GM23338 (cell line): ENCODE data around the gene LLGL2. TPM values are rescaled to one million over a fixed set of nuclear protein-coding genes. Genes with fewer than 3 reads are reported as not detected.

ENCODE experiments used
- ATAC-seq: fragments of 200-7000 bp; cut with Tn5 transposase; 3 replicates; pipeline ENCODE4 v1.9.1; 2020
- DNase-seq: peaks from one replicate; pipeline ENCODE4 v3.0.0-alpha.2; 2015; ENCODE audit warnings: low spot score
- H2AFZ ChIP-seq: fragments of 200-600 bp; sonication (generic); 2 replicates; pipeline ENCODE4 v1.8.0; 2016; ENCODE audit warnings: antibody characterized with exemption, mild to moderate bottlenecking, moderate library complexity
- H3F3A ChIP-seq: fragments of 200-600 bp; sonication (generic); replicated peaks from 2 replicates; pipeline ENCODE4 v1.8.0; 2017; ENCODE audit warnings: antibody characterized with exemption, mixed run types, low read depth
- H3K27ac ChIP-seq: fragments of 200-600 bp; sonication (generic); 2 replicates; pipeline ENCODE4 v1.6.1; 2016; ENCODE audit warnings: low read depth
- H3K27me3 ChIP-seq: fragments of 200-600 bp; sonication (generic); 2 replicates; pipeline ENCODE4 v1.8.0; 2016; ENCODE audit warnings: mild to moderate bottlenecking, mixed run types, moderate library complexity; ENCODE audit not compliant: insufficient read depth
- H3K36me3 ChIP-seq: fragments of 200-600 bp; sonication (generic); 2 replicates; pipeline ENCODE4 v1.8.0; 2016; ENCODE audit warnings: mild to moderate bottlenecking; ENCODE audit not compliant: insufficient read depth
- H3K4me1 ChIP-seq: fragments of 200-600 bp; sonication (generic); 2 replicates; pipeline ENCODE4 v1.8.0; 2016; ENCODE audit warnings: mild to moderate bottlenecking, moderate library complexity; ENCODE audit not compliant: insufficient read depth
- H3K4me2 ChIP-seq: fragments of 200-600 bp; sonication (generic); 2 replicates; pipeline ENCODE4 v1.7.1; 2017; ENCODE audit warnings: mixed run types
- H3K4me3 ChIP-seq: fragments of 200-600 bp; sonication (generic); 2 replicates; pipeline ENCODE4 v1.6.1; 2016; ENCODE audit warnings: mixed run types
- H3K79me2 ChIP-seq: fragments of 200-600 bp; sonication (generic); replicated peaks from 2 replicates; pipeline ENCODE4 v1.8.0; 2017; ENCODE audit warnings: mild to moderate bottlenecking; ENCODE audit not compliant: insufficient read depth
- H3K9me2 ChIP-seq: fragments of 200-600 bp; sonication (generic); 2 replicates; pipeline ENCODE4 v1.8.0; 2017; ENCODE audit not compliant: insufficient read depth
- H4K20me1 ChIP-seq: fragments of 200-600 bp; sonication (generic); replicated peaks from 2 replicates; pipeline ENCODE4 v1.8.0; 2017; ENCODE audit warnings: mild to moderate bottlenecking; ENCODE audit not compliant: insufficient read depth
- H3K27ac Mint-ChIP-seq: 2 replicates; pipeline ENCODE4 v1.8.0; 2020; ENCODE audit warnings: inconsistent platforms, mild to moderate bottlenecking, moderate library complexity, mixed read lengths
- H3K27me3 Mint-ChIP-seq: 3 replicates; pipeline ENCODE4 v1.8.0; 2022; ENCODE audit warnings: low read depth, mild to moderate bottlenecking, moderate library complexity, mixed read lengths, inconsistent platforms; ENCODE audit not compliant: insufficient read depth, poor library complexity
- H3K36me3 Mint-ChIP-seq: 3 replicates; pipeline ENCODE4 v1.8.0; 2021; ENCODE audit warnings: low read depth, mild to moderate bottlenecking, inconsistent platforms, moderate library complexity, mixed read lengths
- H3K4me1 Mint-ChIP-seq: 3 replicates; pipeline ENCODE4 v1.8.0; 2020; ENCODE audit warnings: mild to moderate bottlenecking, inconsistent platforms, mixed read lengths
- H3K4me3 Mint-ChIP-seq: 3 replicates; pipeline ENCODE4 v1.8.0; 2021; ENCODE audit warnings: moderate library complexity, mild to moderate bottlenecking, inconsistent platforms, mixed read lengths
- H3K9me3 Mint-ChIP-seq: 3 replicates; pipeline ENCODE4 v1.8.0; 2020; ENCODE audit warnings: moderate library complexity, mild to moderate bottlenecking, inconsistent platforms, mixed read lengths
- CREB1 ChIP-seq: fragments of 250-450 bp; sonication (Bioruptor Pico); IDR thresholded peaks from 2 replicates; pipeline ENCODE4 v1.5.0; 2020; ENCODE audit warnings: low read depth, mild to moderate bottlenecking, moderate library complexity
- CTCF ChIP-seq, 2 experiments: fragments of 200-600 bp in 1 of 2; sonication (generic) in 1 of 2; conservative IDR thresholded peaks; 2 replicates each; pipeline versions ENCODE4 v1.5.1 to v1.6.1; 2016 to 2017; ENCODE audit warnings: antibody characterized with exemption in 2 of 2, low read depth in 2 of 2, mild to moderate bottlenecking in 2 of 2, moderate library complexity in 1 of 2
- ETS1 ChIP-seq: IDR thresholded peaks from 2 replicates; pipeline ENCODE4 v1.6.1; 2016; ENCODE audit warnings: antibody characterized with exemption
- EZH2 ChIP-seq: fragments of 200-600 bp; sonication (generic); IDR thresholded peaks from one replicate; pipeline ENCODE4 v1.8.0; 2017; ENCODE audit warnings: antibody characterized with exemption, mild to moderate bottlenecking, low read depth; ENCODE audit not compliant: unreplicated experiment
- JUNB ChIP-seq: IDR thresholded peaks from one replicate; pipeline ENCODE4 v1.6.1; 2016; ENCODE audit warnings: antibody characterized with exemption; ENCODE audit not compliant: unreplicated experiment
- NANOG ChIP-seq: IDR thresholded peaks from 2 replicates; pipeline ENCODE4 v1.6.1; 2016; ENCODE audit warnings: antibody characterized with exemption, borderline replicate concordance
- REST ChIP-seq: IDR thresholded peaks from one replicate; pipeline ENCODE4 v1.6.1; 2018; ENCODE audit warnings: antibody characterized with exemption; ENCODE audit not compliant: unreplicated experiment
- ZNF114 ChIP-seq: fragments of 250-450 bp; sonication (Bioruptor Pico); IDR thresholded peaks from 2 replicates; pipeline ENCODE4 v1.5.0; 2020; ENCODE audit warnings: mild to moderate bottlenecking, moderate library complexity
- ZNF462 ChIP-seq: fragments of 250-450 bp; sonication (Bioruptor Pico); IDR thresholded peaks from 2 replicates; pipeline ENCODE4 v1.5.0; 2020; ENCODE audit warnings: mild to moderate bottlenecking, moderate library complexity
- polyA plus RNA-seq: library from polyadenylated mRNA; unstranded; fragments of >200 nt; fragmentation: Nextera tagmentation; extraction: Ambion mirVana; gene quantifications from 2 replicates; pipeline ENCODE4 v1.2.1, GENCODE V29; 2016
- total RNA-seq: library from RNA; depleted of rRNA; stranded (reverse); fragments of >200 nt; shearing (Covaris generic); gene quantifications from 2 replicates; pipeline ENCODE4 v1.2.3, GENCODE V29; 2014

LLGL2 gene
- total and polyA plus RNA-seq, 2 experiments from 2014 or later, result 62.5 to 78.5 TPM

- TF ChIP-seq ZNF462 (CRISPR knock-in tag) (no peak), CTCF (conservative IDR thresholded peaks at IDR 0.05; ENCODE audit: low read depth in 2 of 2) (no peak), CREB1 (CRISPR knock-in tag) (no peak), NANOG (no peak)
Observed at GRCh38 chr17:75611851-75612429, 86.4 kb downstream of the LLGL2 start (continued).

GRCh38 chr17:75612906-75613626, 87.6 kb downstream of the LLGL2 start:
- Histone ChIP-seq H3K4me1 (no peaks in the 10 kb centered on the region), H3K9me2 (no peaks in the 10 kb centered on the region), H3K4me3 (no peak overlapping the region), H3K4me2 (no peak overlapping the region), H3K27ac (no peak overlapping the region), H2AFZ (no peak overlapping the region), H3K27me3 (no peaks in the 10 kb centered on the region), H3F3A (no peaks in the 10 kb centered on the region), H3K36me3 (no peaks in the 10 kb centered on the region), H3K79me2 (no peaks in the 10 kb centered on the region), H4K20me1 (no peaks in the 10 kb centered on the region)
- Mint-ChIP-seq H3K27me3 (peaks cover 7% of the 10 kb centered on the region), H3K9me3 (no peaks in the 10 kb centered on the region), H3K36me3 (no peaks in the 10 kb centered on the region), H3K27ac (no peak overlapping the region), H3K4me3 (no peak overlapping the region), H3K4me1 (no peaks in the 10 kb centered on the region)
- ATAC-seq, result no peak
- DNase-seq, result no peak
- TF ChIP-seq CREB1 (CRISPR knock-in tag) (no peak), JUNB (no peak), NANOG (no peak), ETS1 (no peak), ZNF114 (no peak), EZH2 (no peak), REST (no peak)
